OCI-LY7 (cell line): ENCODE results near the gene HPCAL4. TPM values are rescaled to one million over a fixed set of nuclear protein-coding genes. Genes with fewer than 3 reads are reported as not detected.

Source experiments
- BruUV-seq: library from RNA; stranded (reverse); fragments of 400-500 nt; replicated peaks from 2 replicates; lab custom pipeline; 2021; lab: Mats Ljungman, UMichigan
- CTCF ChIA-PET: fragments of 300-600 bp; sonication (Branson Sonifier 250); formaldehyde crosslinking; loops from one replicate; lab custom pipeline; 2022; ENCODE audit warnings: antibody characterized with exemption; ENCODE audit not compliant: unreplicated experiment; lab: Charles Lee
- POLR2A ChIA-PET: fragments of 300-600 bp; sonication (Branson Sonifier 250); formaldehyde crosslinking; loops from one replicate; lab custom pipeline; 2022; ENCODE audit warnings: antibody characterized with exemption; lab: Charles Lee
- DNase-seq: peaks from one replicate; pipeline ENCODE4 v3.0.0-alpha.2; 2015; ENCODE audit warnings: low spot score
- H2AFZ ChIP-seq: fragments of 200-600 bp; sonication (generic), shearing (Covaris generic); 2 replicates; pipeline ENCODE4 v1.6.1; 2014; ENCODE audit warnings: mild to moderate bottlenecking, antibody characterized with exemption, low read length, moderate library complexity
- H3K27ac ChIP-seq: fragments of 200-600 bp; sonication (generic); 2 replicates; pipeline ENCODE4 v1.5.1; 2014; ENCODE audit warnings: mixed run types, low read depth, mild to moderate bottlenecking, moderate library complexity, low read length, inconsistent platforms; ENCODE audit not compliant: poor library complexity, severe bottlenecking
- H3K36me3 ChIP-seq: fragments of 200-600 bp; sonication (generic); 2 replicates; pipeline ENCODE4 v1.6.1; 2014; ENCODE audit warnings: mild to moderate bottlenecking, antibody characterized with exemption, low read length, moderate library complexity, mixed read lengths; ENCODE audit not compliant: insufficient read depth
- H3K4me1 ChIP-seq: fragments of 200-600 bp; sonication (generic); 2 replicates; pipeline ENCODE4 v1.5.1; 2014; ENCODE audit warnings: mild to moderate bottlenecking, low read length; ENCODE audit not compliant: insufficient read depth, poor library complexity, severe bottlenecking
- H3K4me2 ChIP-seq: fragments of 200-600 bp; sonication (generic); 2 replicates; pipeline ENCODE4 v1.6.1; 2014; ENCODE audit warnings: mild to moderate bottlenecking, low read length
- H3K4me3 ChIP-seq: fragments of 200-600 bp; sonication (generic); 2 replicates; pipeline ENCODE4 v1.5.1; 2014; ENCODE audit warnings: mild to moderate bottlenecking, low read depth, low read length; ENCODE audit not compliant: poor library complexity, severe bottlenecking
- H3K79me2 ChIP-seq: fragments of 200-600 bp; sonication (generic); 2 replicates; pipeline ENCODE4 v1.6.1; 2016; ENCODE audit warnings: low read depth, mild to moderate bottlenecking, low read length, moderate library complexity, mixed read lengths; ENCODE audit not compliant: insufficient read depth
- H3K9me2 ChIP-seq: fragments of 200-600 bp; sonication (generic); 2 replicates; pipeline ENCODE4 v1.6.1; 2016; ENCODE audit warnings: mild to moderate bottlenecking, low read length, mixed read lengths; ENCODE audit not compliant: insufficient read depth
- H3K9me3 ChIP-seq: fragments of 200-600 bp; sonication (generic); 2 replicates; pipeline ENCODE4 v1.6.1; 2014; ENCODE audit warnings: mild to moderate bottlenecking, mixed run types, low read length, mixed read lengths
- H4K20me1 ChIP-seq: fragments of 200-600 bp; sonication (generic); 2 replicates; pipeline ENCODE4 v1.6.1; 2014; ENCODE audit warnings: mild to moderate bottlenecking, antibody characterized with exemption, low read length, moderate library complexity, mixed read lengths; ENCODE audit not compliant: insufficient read depth
- CTCF ChIP-seq: fragments of 200-600 bp; sonication (generic); conservative IDR thresholded peaks from 2 replicates; pipeline ENCODE4 v1.5.1; 2014; ENCODE audit warnings: mild to moderate bottlenecking, antibody characterized with exemption, low read length, moderate library complexity, mixed read lengths
- EZH2phosphoT487 ChIP-seq: fragments of 200-600 bp; sonication (generic); IDR thresholded peaks from 2 replicates; pipeline ENCODE4 v1.6.1; 2018; ENCODE audit warnings: low read depth, borderline replicate concordance, mild to moderate bottlenecking, mixed run types, antibody characterized with exemption, low read length, moderate library complexity, mixed read lengths
- intact Hi-C: fragments of 100-400 bp; cut with micrococcal nuclease; formaldehyde crosslinking; loops from one replicate; pipeline ENCODE4 v1.10.0; 2022; ENCODE audit not compliant: unreplicated experiment
- total RNA-seq, 2 experiments: library from RNA; depleted of rRNA in 1 of 2; stranded (reverse); fragments of >200 nt in 1 of 2; shearing (Covaris generic) in 1 of 2; gene quantifications; 2 replicates each; pipeline ENCODE4 v1.2.3, GENCODE V29; 2014 to 2022

The HPCAL4 gene
- total RNA-seq, 2 experiments from 2014 or later: not detected

- Histone ChIP-seq H3K79me2 (no peaks in the 10 kb centered on the region), H3K9me2 (no peaks in the 10 kb centered on the region), H3K4me3 (no peak overlapping the region), H3K4me1 (no peaks in the 10 kb centered on the region), H3K36me3 (no peaks in the 10 kb centered on the region), H3K4me2 (no peak overlapping the region), H2AFZ (no peak overlapping the region), H4K20me1 (no peaks in the 10 kb centered on the region), H3K9me3 (no peaks in the 10 kb centered on the region), H3K27ac (no peak overlapping the region)
- ChIA-PET CTCF (no interaction called here), POLR2A (no interaction called here)
- TF ChIP-seq EZH2phosphoT487 (no peak), CTCF (no peak)
- intact Hi-C loops: no loop called here
- BruUV-seq: no TSS peak
- no peak for DNase-seq
Measured at GRCh38 chr1:39677645-39678044, 13.6 kb downstream of the HPCAL4 start.

GRCh38 chr1:39676948-39677548, 14.2 kb downstream of the HPCAL4 start:
- CTCF ChIA-PET: no interaction called here
- no peaks in the 10 kb centered on the region for H3K4me1 ChIP-seq
- H3K36me3 ChIP-seq: no peaks in the 10 kb centered on the region
- BruUV-seq: no TSS peak
- DNase-seq: no peak
- intact Hi-C loops: no loop called here
- H3K79me2 ChIP-seq: no peaks in the 10 kb centered on the region
- H4K20me1 ChIP-seq: no peaks in the 10 kb centered on the region
- no peak overlapping the region for H3K4me2 ChIP-seq
- H3K9me3 ChIP-seq: no peaks in the 10 kb centered on the region
- no peak for TF ChIP-seq CTCF
- no peak for TF ChIP-seq EZH2phosphoT487
- POLR2A ChIA-PET: interaction anchor here (0.8 kb wide), 1 partner anchor 37 kb away, joined by 3 read pairs; no protein-coding TSS in a partner anchor
- H3K27ac ChIP-seq: no peak overlapping the region
- H3K4me3 ChIP-seq: no peak overlapping the region
- H3K9me2 ChIP-seq: no peaks in the 10 kb centered on the region
- H2AFZ ChIP-seq: no peak overlapping the region

- POLR2A ChIA-PET: no interaction called here
- no peak overlapping the region for H2AFZ ChIP-seq
- H3K4me3 ChIP-seq: no peak overlapping the region
- H3K9me3 ChIP-seq: no peaks in the 10 kb centered on the region
- intact Hi-C loops: no loop called here
- DNase-seq: no peak
- no peak for TF ChIP-seq CTCF
- no peak for TF ChIP-seq EZH2phosphoT487
- CTCF ChIA-PET: no interaction called here
- H3K4me2 ChIP-seq: no peak overlapping the region
- H3K4me1 ChIP-seq: no peaks in the 10 kb centered on the region
- H3K79me2 ChIP-seq: no peaks in the 10 kb centered on the region
- no peaks in the 10 kb centered on the region for H3K36me3 ChIP-seq
- no peaks in the 10 kb centered on the region for H4K20me1 ChIP-seq
- no TSS peak for BruUV-seq
- H3K27ac ChIP-seq: no peak overlapping the region
- no peaks in the 10 kb centered on the region for H3K9me2 ChIP-seq
Measured at GRCh38 chr1:39675220-39675619, 16.0 kb downstream of the HPCAL4 start.
